ENCODE data around the gene PBOV1. TPM values are rescaled to one million over a fixed set of nuclear protein-coding genes. Genes with fewer than 3 reads are reported as not detected.

The PBOV1 gene
- total RNA-seq, 4 donors from 2014 or later: not detected

DNA sequence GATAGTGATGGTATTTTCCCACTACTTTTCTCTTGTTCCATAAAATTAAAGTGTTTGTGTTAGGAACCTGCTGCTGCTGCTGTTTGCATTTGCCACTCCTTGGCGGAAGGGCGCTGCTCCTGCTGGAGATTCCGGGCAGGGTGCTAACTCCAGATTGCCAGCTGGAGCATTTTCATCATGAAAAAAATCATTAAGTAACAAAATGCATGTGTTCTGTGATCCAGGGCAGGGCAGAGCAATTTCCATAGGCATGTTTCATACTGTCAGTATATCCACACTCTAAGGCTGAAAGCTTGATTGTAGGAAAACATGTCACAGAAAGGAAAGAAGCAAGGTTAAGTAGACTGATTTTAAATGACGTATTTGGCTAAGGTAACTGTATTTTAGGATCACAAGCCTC is 24.0 kb downstream of the PBOV1 start:
- Histone ChIP-seq H3K9me3 (no peaks in the 10 kb centered on the region), H3K36me3 (no peaks in the 10 kb centered on the region), H3K27me3 (no peaks in the 10 kb centered on the region), H3K27ac (no peak overlapping the region), H3K4me3 (replicated peaks in 1 of 3) (no peak overlapping the region), H3K4me1 (no peaks in the 10 kb centered on the region)
- DNase-seq: no peak
- 81 to 92% methylated on average over 4 of the region's 4 CpGs for WGBS, 2 donors
- TF ChIP-seq, protein P1, sequence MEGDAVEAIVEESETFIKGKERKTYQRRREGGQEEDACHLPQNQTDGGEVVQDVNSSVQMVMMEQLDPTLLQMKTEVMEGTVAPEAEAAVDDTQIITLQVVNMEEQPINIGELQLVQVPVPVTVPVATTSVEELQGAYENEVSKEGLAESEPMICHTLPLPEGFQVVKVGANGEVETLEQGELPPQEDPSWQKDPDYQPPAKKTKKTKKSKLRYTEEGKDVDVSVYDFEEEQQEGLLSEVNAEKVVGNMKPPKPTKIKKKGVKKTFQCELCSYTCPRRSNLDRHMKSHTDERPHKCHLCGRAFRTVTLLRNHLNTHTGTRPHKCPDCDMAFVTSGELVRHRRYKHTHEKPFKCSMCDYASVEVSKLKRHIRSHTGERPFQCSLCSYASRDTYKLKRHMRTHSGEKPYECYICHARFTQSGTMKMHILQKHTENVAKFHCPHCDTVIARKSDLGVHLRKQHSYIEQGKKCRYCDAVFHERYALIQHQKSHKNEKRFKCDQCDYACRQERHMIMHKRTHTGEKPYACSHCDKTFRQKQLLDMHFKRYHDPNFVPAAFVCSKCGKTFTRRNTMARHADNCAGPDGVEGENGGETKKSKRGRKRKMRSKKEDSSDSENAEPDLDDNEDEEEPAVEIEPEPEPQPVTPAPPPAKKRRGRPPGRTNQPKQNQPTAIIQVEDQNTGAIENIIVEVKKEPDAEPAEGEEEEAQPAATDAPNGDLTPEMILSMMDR (IDR thresholded peaks at IDR 0.05): no peak
- no peak for TF ChIP-seq POLR2A (IDR thresholded peaks at IDR 0.05)
- intact Hi-C loops (cut with DNase I): no loop called here

DNA sequence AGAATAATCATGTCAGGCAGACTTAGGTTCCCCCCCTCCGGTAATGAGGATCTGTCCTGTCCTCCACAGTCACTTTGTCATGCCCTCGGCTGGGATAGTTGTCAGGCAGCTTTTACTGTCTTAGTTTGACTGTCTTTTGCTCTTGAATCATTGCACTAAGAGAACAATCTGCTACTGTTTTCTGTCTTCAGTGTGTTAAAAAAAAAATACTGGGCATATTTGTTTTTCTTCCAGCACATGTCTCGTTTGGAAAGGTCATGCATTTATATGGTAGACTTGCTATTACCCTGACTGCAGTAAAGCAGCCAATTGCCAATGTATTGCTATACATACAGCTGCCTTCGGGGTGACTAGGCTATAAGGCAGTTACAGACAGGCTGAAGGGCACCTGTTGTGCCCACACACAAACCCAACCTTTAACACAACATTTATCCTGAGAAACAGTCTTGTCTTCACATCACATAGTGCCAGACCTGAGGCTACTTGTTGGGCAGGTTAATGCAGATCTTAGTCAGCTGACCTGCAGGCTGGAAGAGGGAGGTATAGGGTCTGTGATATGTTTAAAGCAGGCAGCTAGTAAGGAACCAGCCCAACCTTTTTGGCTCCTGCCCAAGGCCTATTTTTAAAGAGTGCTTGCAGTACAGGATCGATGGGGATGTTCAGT is 29.9 kb downstream of the PBOV1 start:
- Histone ChIP-seq H3K4me1 (no peaks in the 10 kb centered on the region), H3K4me3 (replicated peaks in 1 of 3) (no peak overlapping the region), H3K36me3 (no peaks in the 10 kb centered on the region), H3K27me3 (no peaks in the 10 kb centered on the region), H3K27ac (no peak overlapping the region), H3K9me3 (no peaks in the 10 kb centered on the region)
- 37 to 48% methylated on average over 5 of the region's 5 CpGs for whole genome bisulfite sequencing, 2 donors
- TF ChIP-seq, protein P1 (IDR thresholded peaks at IDR 0.05): no peak
- no peak for TF ChIP-seq POLR2A (IDR thresholded peaks at IDR 0.05)
- intact Hi-C loops (cut with DNase I): no loop called here
- no peak for DNase-seq

DNA sequence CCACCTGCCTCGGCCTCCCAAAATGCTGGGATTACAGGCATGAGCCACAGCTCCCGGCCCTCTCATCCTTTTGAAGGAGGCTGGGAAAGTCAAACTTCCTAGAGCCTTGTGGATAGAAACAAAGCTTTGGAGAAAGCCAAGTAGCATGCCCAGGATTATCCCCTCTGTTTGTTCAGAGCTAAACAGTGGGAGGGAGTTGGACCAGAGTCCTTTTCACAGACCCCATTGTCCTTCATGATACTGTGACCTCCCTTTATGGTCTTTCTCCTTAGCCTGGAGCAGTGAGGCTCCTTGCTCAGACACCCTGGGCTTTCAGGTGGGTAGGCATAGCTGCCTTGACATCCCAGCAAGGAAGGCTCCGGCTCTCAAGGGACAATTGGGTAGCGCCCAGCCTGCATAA is 31.1 kb downstream of the PBOV1 start:
- TF ChIP-seq, protein P1 (IDR thresholded peaks at IDR 0.05): no peak
- TF ChIP-seq POLR2A (IDR thresholded peaks at IDR 0.05): no peak
- WGBS, 2 donors: 69 to 94% methylated on average over 2 to 4 of the region's 4 CpGs
- intact Hi-C loops (cut with DNase I): no loop called here
- H3K27me3 ChIP-seq: no peaks in the 10 kb centered on the region
- DNase-seq: no peak
- H3K9me3 ChIP-seq: no peaks in the 10 kb centered on the region
- H3K36me3 ChIP-seq: no peaks in the 10 kb centered on the region
- H3K4me3 ChIP-seq (replicated peaks in 1 of 3): no peak overlapping the region
- no peak overlapping the region for H3K27ac ChIP-seq
- no peaks in the 10 kb centered on the region for H3K4me1 ChIP-seq

DNA sequence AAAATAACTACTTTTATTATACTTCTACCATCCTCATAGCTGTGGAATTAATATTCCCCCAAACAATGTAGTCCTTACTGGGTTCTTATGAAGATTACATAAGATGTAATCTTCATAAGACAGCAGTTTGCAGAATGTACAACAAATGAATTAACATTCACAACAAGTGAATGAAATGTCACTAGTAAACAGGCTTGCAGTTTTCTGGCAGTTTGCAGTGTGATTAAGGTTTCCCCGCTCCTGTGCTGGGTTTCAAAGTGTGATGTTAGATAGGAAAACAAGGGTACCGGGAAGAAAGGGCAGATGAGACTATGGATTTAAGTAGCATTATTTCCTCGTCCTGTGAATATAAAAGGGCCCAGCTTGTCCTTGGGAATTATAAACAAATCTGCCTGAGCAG is 34.1 kb downstream of the PBOV1 start:
- no peaks in the 10 kb centered on the region for H3K9me3 ChIP-seq
- no peaks in the 10 kb centered on the region for H3K36me3 ChIP-seq
- no peak for DNase-seq
- no peak overlapping the region for H3K4me3 ChIP-seq (replicated peaks in 1 of 3)
- intact Hi-C loops (cut with DNase I): no loop called here
- H3K27ac ChIP-seq: no peak overlapping the region
- WGBS, 2 donors: 92 to 93% methylated on average over 3 of the region's 3 CpGs
- H3K27me3 ChIP-seq: no peaks in the 10 kb centered on the region
- H3K4me1 ChIP-seq: no peaks in the 10 kb centered on the region
- TF ChIP-seq POLR2A (IDR thresholded peaks at IDR 0.05): no peak
- TF ChIP-seq, protein P1 (IDR thresholded peaks at IDR 0.05): no peak

DNA sequence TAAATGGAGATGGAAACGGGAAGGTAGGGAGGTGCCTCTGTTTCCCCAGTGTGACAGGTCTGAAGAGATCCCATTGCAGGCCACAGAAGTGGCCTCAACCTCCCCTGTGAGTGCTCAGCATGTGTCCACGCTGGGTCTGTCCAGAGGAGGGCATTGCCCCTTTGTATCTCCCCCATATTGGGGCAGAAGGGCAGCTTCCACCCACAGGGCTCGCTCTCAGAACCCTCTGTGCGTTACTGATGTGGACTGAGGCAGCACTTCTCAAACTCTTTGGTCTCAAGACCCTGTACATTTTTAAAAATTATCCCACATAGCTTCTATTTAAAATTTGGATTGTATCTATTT is 34.5 kb downstream of the PBOV1 start:
- Histone ChIP-seq H3K9me3 (no peaks in the 10 kb centered on the region), H3K4me1 (no peaks in the 10 kb centered on the region), H3K4me3 (replicated peaks in 1 of 3) (no peak overlapping the region), H3K27me3 (no peaks in the 10 kb centered on the region), H3K27ac (no peak overlapping the region), H3K36me3 (no peaks in the 10 kb centered on the region)
- no peak for TF ChIP-seq POLR2A (IDR thresholded peaks at IDR 0.05)
- TF ChIP-seq, protein P1 (IDR thresholded peaks at IDR 0.05): no peak
- intact Hi-C loops (cut with DNase I): no loop called here
- no peak for DNase-seq
- 94 to 97% methylated on average over 4 of the region's 4 CpGs for WGBS, 2 donors

All from thyroid gland (tissue), 4 donors.